Activated CD8-positive, alpha-beta T cell treated with anti-CD3 and anti-CD28 coated beads for 36 hours (primary cell): ENCODE results near the gene MAPK8IP1. TPM values are rescaled to one million over a fixed set of nuclear protein-coding genes. Genes with fewer than 3 reads are reported as not detected.

Experiments
- ATAC-seq: fragments of 200-7000 bp; cut with Tn5 transposase; one replicate; pipeline ENCODE4 v1.10.0; 2021; ENCODE audit warnings: mild to moderate bottlenecking, moderate library complexity
- CTCF ChIA-PET: fragments of 350-600 bp; sonication (Branson Sonifier 250); formaldehyde crosslinking; loops from one replicate; lab custom pipeline; 2021; ENCODE audit warnings: antibody characterized with exemption; lab: Charles Lee
- POLR2A ChIA-PET: fragments of 350-600 bp; sonication (Branson Sonifier 250); formaldehyde crosslinking; loops from one replicate; lab custom pipeline; 2021; ENCODE audit warnings: antibody characterized with exemption; lab: Charles Lee
- DNase-seq: peaks from one replicate; pipeline ENCODE4 v3.0.0-alpha.2; 2020
- H3K27ac Mint-ChIP-seq: one replicate; pipeline ENCODE4 v1.8.0; 2021; ENCODE audit warnings: mild to moderate bottlenecking, mixed read lengths
- H3K27me3 Mint-ChIP-seq: one replicate; pipeline ENCODE4 v1.8.0; 2021; ENCODE audit warnings: mixed read lengths
- H3K36me3 Mint-ChIP-seq: one replicate; pipeline ENCODE4 v1.8.0; 2021; ENCODE audit warnings: low read depth, mixed read lengths
- H3K4me1 Mint-ChIP-seq: one replicate; pipeline ENCODE4 v1.8.0; 2021; ENCODE audit warnings: low read depth, mixed read lengths
- H3K4me3 Mint-ChIP-seq: one replicate; pipeline ENCODE4 v1.8.0; 2021; ENCODE audit warnings: mild to moderate bottlenecking, moderate library complexity, mixed read lengths
- H3K9me3 Mint-ChIP-seq: one replicate; pipeline ENCODE4 v1.8.0; 2021; ENCODE audit warnings: mixed read lengths
- CTCF ChIP-seq: fragments of 200-600 bp; IDR thresholded peaks from one replicate; pipeline ENCODE4 v1.8.0; 2022; ENCODE audit warnings: antibody characterized with exemption, mild to moderate bottlenecking
- intact Hi-C: fragments of 100-400 bp; cut with micrococcal nuclease; formaldehyde crosslinking; loops from one replicate; pipeline ENCODE4 v1.10.0; 2022
- total RNA-seq, 2 experiments: library from RNA; stranded (reverse); gene quantifications; one replicate each; pipeline ENCODE4 v1.2.3, GENCODE V29; 2021

MAPK8IP1 gene
- total RNA-seq, 2 experiments from 2014 or later: 1.4 to 1.8 TPM

GRCh38 chr11:45910623-45911022, 25.2 kb downstream of the MAPK8IP1 start:
- DNase-seq (no peak), ATAC-seq (no peak)
- no peak for TF ChIP-seq CTCF
- Mint-ChIP-seq H3K4me3 (no peak overlapping the region), H3K27ac (no peak overlapping the region), H3K36me3 (peaks cover 7% of the 10 kb centered on the region), H3K9me3 (no peaks in the 10 kb centered on the region), H3K4me1 (peaks cover 6% of the 10 kb centered on the region), H3K27me3 (no peaks in the 10 kb centered on the region)
- ChIA-PET POLR2A (no interaction called here), CTCF (interaction anchor here (0.8 kb wide), 1 partner anchor 11 kb away, joined by 3 read pairs; no protein-coding TSS in a partner anchor)
- intact Hi-C loops: no loop called here

GRCh38 chr11:45913514-45913913, 28.1 kb downstream of the MAPK8IP1 start:
- no peaks in the 10 kb centered on the region for H3K27me3 Mint-ChIP-seq
- ATAC-seq: no peak
- DNase-seq: no peak
- CTCF ChIA-PET: no interaction called here
- no peaks in the 10 kb centered on the region for H3K9me3 Mint-ChIP-seq
- H3K27ac Mint-ChIP-seq: no peak overlapping the region
- no peak overlapping the region for H3K4me3 Mint-ChIP-seq
- intact Hi-C loops: no loop called here
- TF ChIP-seq CTCF: no peak
- POLR2A ChIA-PET: no interaction called here
- H3K4me1 Mint-ChIP-seq: peaks cover 12% of the 10 kb centered on the region
- H3K36me3 Mint-ChIP-seq: peaks cover 15% of the 10 kb centered on the region

- no peak for ATAC-seq
- H3K36me3 Mint-ChIP-seq: peaks cover 15% of the 10 kb centered on the region
- intact Hi-C loops: no loop called here
- no peak overlapping the region for H3K27ac Mint-ChIP-seq
- no peak for TF ChIP-seq CTCF
- POLR2A ChIA-PET: no interaction called here
- peaks cover 14% of the 10 kb centered on the region for H3K4me1 Mint-ChIP-seq
- H3K4me3 Mint-ChIP-seq: no peak overlapping the region
- DNase-seq: no peak
- H3K9me3 Mint-ChIP-seq: no peaks in the 10 kb centered on the region
- CTCF ChIA-PET: no interaction called here
- H3K27me3 Mint-ChIP-seq: no peaks in the 10 kb centered on the region
Measured at GRCh38 chr11:45913942-45914635, 28.6 kb downstream of the MAPK8IP1 start.

GRCh38 chr11:45915446-45915845, 30.0 kb downstream of the MAPK8IP1 start:
- H3K27me3 Mint-ChIP-seq: no peaks in the 10 kb centered on the region
- TF ChIP-seq CTCF: no peak
- peaks cover 17% of the 10 kb centered on the region for H3K4me1 Mint-ChIP-seq
- intact Hi-C loops: no loop called here
- no peak overlapping the region for H3K4me3 Mint-ChIP-seq
- no peak for ATAC-seq
- H3K27ac Mint-ChIP-seq: no peak overlapping the region
- no peak for DNase-seq
- no peaks in the 10 kb centered on the region for H3K9me3 Mint-ChIP-seq
- H3K36me3 Mint-ChIP-seq: peaks cover 15% of the 10 kb centered on the region
- ChIA-PET CTCF (interaction anchor here (1.3 to 1.7 kb wide), 2 partner anchors 37 to 144 kb away, joined by 4 read pairs; no protein-coding TSS in a partner anchor), POLR2A (interaction anchor here (0.6 kb wide), 1 partner anchor 214 kb away, joined by 6 read pairs; no protein-coding TSS in a partner anchor)

- H3K4me1 Mint-ChIP-seq: peaks cover 21% of the 10 kb centered on the region
Measured at GRCh38 chr11:45917286-45917622, 31.8 kb downstream of the MAPK8IP1 start.

More at GRCh38 chr11:45917286-45917622, 31.8 kb downstream of the MAPK8IP1 start:
- ATAC-seq: peak; percentile 0
- no peaks in the 10 kb centered on the region for H3K9me3 Mint-ChIP-seq
- peak overlapping the region; percentile 89 for H3K4me3 Mint-ChIP-seq
- intact Hi-C loops: no loop called here
- peak; percentile 35 for DNase-seq
- CTCF ChIA-PET: interaction anchor here (0.9 to 1.1 kb wide), 3 partner anchors 53 to 201 kb away, joined by 3 read pairs; no protein-coding TSS in a partner anchor
- POLR2A ChIA-PET: interaction anchor here (0.9 to 1.7 kb wide), 9 partner anchors 10 to 112 kb away, joined by 3 to 7 read pairs (median 3); partner anchors contain the start of genes CRY2 and SLC35C1
- H3K27ac Mint-ChIP-seq: peak overlapping the region; percentile 97
- peaks cover 2% of the 10 kb centered on the region for H3K27me3 Mint-ChIP-seq
- peaks cover 11% of the 10 kb centered on the region for H3K36me3 Mint-ChIP-seq
- TF ChIP-seq CTCF: no peak
